DND-41 (cell line): ENCODE measurements around the gene RGS19.

Experiments used
- EZH2 ChIP-seq: IDR thresholded peaks from 3 replicates; pipeline ENCODE4 v1.6.1; 2012; ENCODE audit warnings: borderline replicate concordance, low read depth, mild to moderate bottlenecking, moderate library complexity, low read length, inconsistent platforms; ENCODE audit not compliant: severe bottlenecking
- TF ChIP-seq, protein P1 (sequence below): IDR thresholded peaks from 2 replicates; pipeline ENCODE4 v1.5.1; 2012; ENCODE audit warnings: borderline replicate concordance, low read length, moderate library complexity, mild to moderate bottlenecking; ENCODE audit not compliant: poor library complexity, severe bottlenecking; ENCODE audit errors: extremely low read depth

DNA sequence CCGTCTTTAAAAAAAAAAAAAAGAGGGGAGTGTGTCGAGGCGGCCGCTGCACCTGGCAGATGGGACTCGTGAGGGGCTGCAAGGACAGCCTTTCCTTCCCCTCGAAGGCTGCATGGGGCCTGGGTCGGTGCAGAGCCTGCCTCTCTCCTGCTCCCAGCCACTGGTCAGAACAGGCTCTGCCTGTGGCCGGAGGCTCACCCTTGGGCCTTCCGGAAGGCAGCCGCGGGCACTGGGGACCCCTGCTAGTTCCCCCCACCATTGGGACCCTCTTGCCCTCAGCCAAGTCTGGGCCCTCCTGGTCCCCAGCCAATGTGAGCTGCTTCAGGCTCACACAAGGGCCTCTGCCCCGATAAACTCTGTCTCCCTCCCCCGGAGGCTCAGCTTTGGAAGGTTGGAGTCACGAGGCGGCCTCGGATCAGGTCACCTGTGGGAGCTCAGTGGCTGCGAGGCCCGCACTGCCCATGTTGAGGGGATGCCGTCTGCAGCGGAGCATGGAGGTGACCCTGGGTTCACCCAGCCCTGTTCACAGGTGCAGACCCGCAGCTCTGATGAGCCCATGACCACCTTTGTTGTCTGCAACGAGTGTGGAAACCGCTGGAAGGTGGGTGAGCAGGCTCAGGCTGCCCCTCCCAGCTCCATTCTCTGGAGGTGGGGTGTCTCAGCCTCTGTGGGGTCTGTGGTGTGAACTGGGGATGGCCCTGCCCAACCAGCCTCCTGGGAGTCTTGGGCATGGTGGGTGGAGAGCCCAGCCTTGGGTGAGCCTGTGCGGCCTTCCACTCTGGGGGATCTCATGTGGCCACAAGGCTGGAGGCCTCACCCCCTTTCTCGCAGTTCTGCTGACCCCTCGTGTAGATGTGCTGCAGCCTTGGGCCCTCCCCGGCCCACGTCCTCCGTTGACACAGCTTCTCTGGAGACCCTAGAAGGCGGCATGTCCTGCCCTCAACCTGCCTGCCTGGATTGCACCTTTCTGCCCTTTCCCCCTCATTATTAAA is 7.7 kb downstream of the RGS19 start:
- TF ChIP-seq, protein P1, sequence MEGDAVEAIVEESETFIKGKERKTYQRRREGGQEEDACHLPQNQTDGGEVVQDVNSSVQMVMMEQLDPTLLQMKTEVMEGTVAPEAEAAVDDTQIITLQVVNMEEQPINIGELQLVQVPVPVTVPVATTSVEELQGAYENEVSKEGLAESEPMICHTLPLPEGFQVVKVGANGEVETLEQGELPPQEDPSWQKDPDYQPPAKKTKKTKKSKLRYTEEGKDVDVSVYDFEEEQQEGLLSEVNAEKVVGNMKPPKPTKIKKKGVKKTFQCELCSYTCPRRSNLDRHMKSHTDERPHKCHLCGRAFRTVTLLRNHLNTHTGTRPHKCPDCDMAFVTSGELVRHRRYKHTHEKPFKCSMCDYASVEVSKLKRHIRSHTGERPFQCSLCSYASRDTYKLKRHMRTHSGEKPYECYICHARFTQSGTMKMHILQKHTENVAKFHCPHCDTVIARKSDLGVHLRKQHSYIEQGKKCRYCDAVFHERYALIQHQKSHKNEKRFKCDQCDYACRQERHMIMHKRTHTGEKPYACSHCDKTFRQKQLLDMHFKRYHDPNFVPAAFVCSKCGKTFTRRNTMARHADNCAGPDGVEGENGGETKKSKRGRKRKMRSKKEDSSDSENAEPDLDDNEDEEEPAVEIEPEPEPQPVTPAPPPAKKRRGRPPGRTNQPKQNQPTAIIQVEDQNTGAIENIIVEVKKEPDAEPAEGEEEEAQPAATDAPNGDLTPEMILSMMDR: no peak
- TF ChIP-seq EZH2: no peak
